HUES64 (cell line): ENCODE results near the gene TNFRSF1A.
"Not testable (repeated sequence)": the region's sequence is repeated elsewhere in the genome, so short reads cannot be mapped to it uniquely, and the experiment has no call there.

ENCODE experiments used
- H3K27ac ChIP-seq: 2 replicates; pipeline ENCODE4 v1.7.0; 2013; ENCODE audit warnings: low read depth, low read length, inconsistent platforms
- H3K27me3 ChIP-seq: 2 replicates; pipeline ENCODE4 v1.6.1; 2013; ENCODE audit warnings: mild to moderate bottlenecking, low read length; ENCODE audit not compliant: insufficient read depth
- H3K36me3 ChIP-seq: 2 replicates; pipeline ENCODE4 v1.6.1; 2013; ENCODE audit warnings: mild to moderate bottlenecking, low read length; ENCODE audit not compliant: insufficient read depth
- H3K4me1 ChIP-seq: 2 replicates; pipeline ENCODE4 v1.6.1; 2013; ENCODE audit warnings: mild to moderate bottlenecking, low read length, moderate library complexity; ENCODE audit not compliant: insufficient read depth
- H3K4me3 ChIP-seq: 2 replicates; pipeline ENCODE4 v1.5.1; 2013; ENCODE audit warnings: mild to moderate bottlenecking, low read length, moderate library complexity
- H3K9ac ChIP-seq: 2 replicates; pipeline ENCODE4 v1.6.1; 2013; ENCODE audit warnings: mild to moderate bottlenecking, low read depth, low read length
- H3K9me3 ChIP-seq: 2 replicates; pipeline ENCODE4 v1.6.1; 2013; ENCODE audit warnings: low read depth, low read length; ENCODE audit not compliant: insufficient read depth
- WGBS: fragments of 150-250, 120-280 bp; methylation state at CpG from one replicate; pipeline ENCODE4 v1.1.7; 2013; ENCODE audit warnings: missing lambda C conversion rate; 5-methylcytosine and 5-hydroxymethylcytosine counted together

Gene TNFRSF1A

DNA sequence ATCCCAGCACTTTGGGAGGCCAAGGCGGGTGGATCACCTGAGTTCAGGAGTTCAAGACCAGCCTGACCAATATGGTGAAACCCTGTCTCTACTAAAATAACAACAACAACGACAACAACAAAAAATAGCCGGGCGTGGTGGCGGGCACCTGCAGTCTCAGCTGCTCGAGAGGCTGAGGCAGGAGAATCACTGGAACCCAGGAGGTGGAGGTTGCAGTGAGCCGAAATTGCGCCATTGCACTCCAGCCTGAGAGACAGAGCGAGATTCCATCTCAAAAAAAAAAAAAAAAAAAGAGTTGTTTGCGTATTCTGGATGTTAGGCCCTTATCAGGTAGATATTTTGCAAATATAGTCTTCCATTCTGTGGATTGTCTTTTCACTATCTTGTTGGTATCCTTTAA is 52.8 kb downstream of the TNFRSF1A start:
- not testable (repeated sequence) for H3K4me1 ChIP-seq, H3K9me3 ChIP-seq, H3K36me3 ChIP-seq, H3K4me3 ChIP-seq, H3K27me3 ChIP-seq, H3K27ac ChIP-seq, H3K9ac ChIP-seq
- WGBS, result 93% methylated on average over 10 of the region's 10 CpGs

- Histone ChIP-seq H3K36me3 (no peaks in the 10 kb centered on the region), H3K9ac (no peak overlapping the region), H3K9me3 (no peaks in the 10 kb centered on the region), H3K4me3 (no peak overlapping the region), H3K27ac (no peak overlapping the region), H3K4me1 (no peaks in the 10 kb centered on the region), H3K27me3 (no peaks in the 10 kb centered on the region)
- WGBS, result 97% methylated on average over 5 of the region's 5 CpGs
Measured at GRCh38 chr12:6288235-6288634, 53.6 kb downstream of the TNFRSF1A start.

- Histone ChIP-seq H3K27ac (no peak overlapping the region), H3K36me3 (no peaks in the 10 kb centered on the region), H3K4me3 (no peak overlapping the region), H3K9ac (no peak overlapping the region), H3K27me3 (no peaks in the 10 kb centered on the region), H3K9me3 (no peaks in the 10 kb centered on the region), H3K4me1 (no peaks in the 10 kb centered on the region)
- WGBS, result 38% methylated on average over 1 of the region's 1 CpG
Measured at GRCh38 chr12:6285532-6286306, 56.2 kb downstream of the TNFRSF1A start.

DNA sequence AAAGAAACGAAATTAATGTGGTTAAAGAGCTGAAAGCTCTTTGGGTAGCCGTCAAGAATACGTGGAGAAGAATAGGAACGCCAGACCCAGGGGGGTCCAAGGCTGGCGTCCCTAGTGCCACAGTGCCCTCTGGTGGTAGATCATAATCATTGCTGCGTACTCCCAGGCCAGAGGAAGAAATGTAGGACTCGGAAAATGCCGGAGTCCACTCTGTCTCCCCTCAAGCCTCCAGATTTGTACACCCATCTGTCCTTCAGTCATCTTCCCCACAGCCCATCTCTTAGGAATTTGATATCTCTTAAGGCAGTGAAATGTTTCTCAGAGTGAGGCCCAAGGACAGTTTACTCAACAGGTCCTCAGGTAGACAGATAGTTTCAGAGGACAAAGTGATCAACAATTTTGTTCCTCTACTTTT is 56.8 kb downstream of the TNFRSF1A start:
- H3K9me3 ChIP-seq, result no peaks in the 10 kb centered on the region
- H3K4me1 ChIP-seq, result peaks cover 5% of the 10 kb centered on the region
- H3K27ac ChIP-seq, result no peak overlapping the region
- no peak overlapping the region for H3K4me3 ChIP-seq
- H3K9ac ChIP-seq, result no peak overlapping the region
- H3K36me3 ChIP-seq, result no peaks in the 10 kb centered on the region
- WGBS, result 14% methylated on average over 8 of the region's 8 CpGs
- no peaks in the 10 kb centered on the region for H3K27me3 ChIP-seq

GRCh38 chr12:6284273-6284672 is 57.6 kb downstream of the TNFRSF1A start:
- Histone ChIP-seq H3K4me3 (no peak overlapping the region), H3K9ac (no peak overlapping the region), H3K27me3 (no peaks in the 10 kb centered on the region), H3K9me3 (no peaks in the 10 kb centered on the region), H3K27ac (no peak overlapping the region), H3K36me3 (no peaks in the 10 kb centered on the region), H3K4me1 (peaks cover 12% of the 10 kb centered on the region)
- 89% methylated on average over 12 of the region's 12 CpGs for WGBS

DNA sequence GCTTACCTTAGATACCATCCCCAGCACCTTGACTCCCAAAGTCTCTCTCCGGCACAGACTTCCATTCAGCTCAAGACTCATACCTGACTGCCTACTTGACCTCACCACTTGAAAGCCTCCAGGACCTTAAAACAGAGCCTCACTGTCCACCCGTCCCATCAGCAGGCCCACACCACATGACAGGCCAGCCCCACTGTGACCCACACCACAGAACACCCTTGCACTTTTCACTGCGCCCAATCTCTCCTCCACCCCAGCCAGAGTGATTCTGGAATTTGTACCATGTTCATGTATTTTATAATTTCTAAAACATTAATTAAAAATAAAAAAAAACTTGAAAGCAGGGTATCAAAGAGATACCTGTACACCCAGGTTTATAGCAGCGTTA is 59.4 kb downstream of the TNFRSF1A start:
- Histone ChIP-seq H3K36me3 (no peaks in the 10 kb centered on the region), H3K9ac (no peak overlapping the region), H3K9me3 (no peaks in the 10 kb centered on the region), H3K27me3 (no peaks in the 10 kb centered on the region; the same call in 1 of the 2 replicates), H3K4me1 (peaks cover 25% of the 10 kb centered on the region), H3K27ac (no peak overlapping the region), H3K4me3 (no peak overlapping the region)
- WGBS, result 90% methylated on average over 4 of the region's 4 CpGs

GRCh38 chr12:6281081-6281809 is 60.6 kb downstream of the TNFRSF1A start:
- Histone ChIP-seq H3K27me3 (no peaks in the 10 kb centered on the region; the same call in 1 of the 2 replicates), H3K4me3 (no peak overlapping the region), H3K36me3 (no peaks in the 10 kb centered on the region), H3K27ac (no peak overlapping the region), H3K4me1 (peaks cover 29% of the 10 kb centered on the region), H3K9me3 (no peaks in the 10 kb centered on the region), H3K9ac (no peak overlapping the region)
- WGBS, result 95% methylated on average over 13 of the region's 13 CpGs

GRCh38 chr12:6280672-6281071 is 61.2 kb downstream of the TNFRSF1A start:
- no peak overlapping the region for H3K9ac ChIP-seq
- H3K36me3 ChIP-seq, result no peaks in the 10 kb centered on the region
- H3K4me1 ChIP-seq, result peaks cover 29% of the 10 kb centered on the region
- H3K9me3 ChIP-seq, result no peaks in the 10 kb centered on the region
- WGBS, result 79% methylated on average over 11 of the region's 11 CpGs
- H3K27ac ChIP-seq, result no peak overlapping the region
- no peak overlapping the region for H3K4me3 ChIP-seq
- no peaks in the 10 kb centered on the region; the same call in 1 of the 2 replicates for H3K27me3 ChIP-seq

DNA sequence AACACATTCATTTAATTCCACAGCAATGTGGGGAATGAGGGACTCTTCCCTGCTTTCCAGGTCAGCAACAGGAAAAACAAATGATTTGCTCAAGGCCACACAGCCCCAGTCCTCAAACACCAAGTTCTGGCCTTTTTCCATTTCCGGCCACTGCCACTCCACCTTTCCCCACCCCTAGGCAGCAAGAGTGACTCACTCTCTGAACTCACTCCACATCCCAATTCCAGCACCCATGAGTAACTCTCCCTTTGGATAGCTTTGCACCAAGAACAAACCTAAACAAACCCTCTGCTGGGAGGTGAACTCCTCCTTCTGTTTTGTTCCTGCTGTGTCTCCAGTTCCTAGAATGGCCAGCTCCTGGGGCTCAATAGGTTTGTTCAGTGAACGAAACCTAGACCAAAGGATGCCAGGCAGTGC is 61.8 kb downstream of the TNFRSF1A start:
- no peak overlapping the region for H3K4me3 ChIP-seq
- H3K36me3 ChIP-seq, result no peaks in the 10 kb centered on the region
- no peak overlapping the region; the same call in 1 of the 2 replicates for H3K27ac ChIP-seq
- no peaks in the 10 kb centered on the region; the same call in 1 of the 2 replicates for H3K27me3 ChIP-seq
- peaks cover 29% of the 10 kb centered on the region for H3K4me1 ChIP-seq
- H3K9me3 ChIP-seq, result no peaks in the 10 kb centered on the region
- H3K9ac ChIP-seq, result no peak overlapping the region
- 67% methylated on average over 2 of the region's 2 CpGs for WGBS

DNA sequence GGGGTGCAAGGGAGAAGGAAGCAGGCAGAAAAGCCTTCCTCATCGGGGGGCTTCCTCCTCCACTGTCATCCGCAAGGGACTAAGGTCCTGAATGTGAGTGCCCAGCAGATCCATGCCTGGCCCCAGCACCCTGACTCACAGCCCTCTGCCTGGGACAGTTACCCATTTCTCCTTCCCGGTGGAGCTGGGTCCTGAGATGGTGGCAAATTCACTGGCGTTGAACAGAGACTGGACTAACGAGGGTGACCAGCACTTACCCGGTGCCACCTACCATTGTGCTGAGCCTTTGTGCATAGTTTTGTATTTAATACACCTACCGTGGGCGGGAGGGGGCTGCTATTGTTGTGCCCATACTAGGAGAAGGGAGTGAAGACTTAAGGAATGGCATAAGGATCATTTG is 62.2 kb downstream of the TNFRSF1A start:
- Histone ChIP-seq H3K27ac (no peak overlapping the region; the same call in 1 of the 2 replicates), H3K4me3 (no peak overlapping the region)

DNA sequence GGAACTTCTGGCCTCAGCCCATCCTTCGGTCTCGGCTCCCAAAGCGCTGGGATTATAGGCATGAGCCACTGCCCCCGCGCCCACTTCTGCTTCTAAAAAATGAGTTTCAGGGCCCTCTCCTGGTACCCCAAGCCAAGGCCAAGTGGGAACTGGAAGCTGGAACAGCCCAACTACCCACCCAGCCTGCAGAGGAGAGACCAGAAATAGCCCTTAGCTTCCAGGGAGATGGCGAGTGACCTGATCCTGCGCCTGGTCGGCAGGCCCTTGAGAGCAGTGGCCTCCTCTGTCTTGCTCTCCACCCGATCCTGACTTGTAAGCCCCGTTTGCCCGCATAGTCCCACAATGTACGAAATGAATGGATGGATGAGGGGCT is 62.6 kb downstream of the TNFRSF1A start:
- Histone ChIP-seq H3K27me3 (no peaks in the 10 kb centered on the region; the same call in 1 of the 2 replicates), H3K4me1 (peaks cover 32% of the 10 kb centered on the region), H3K9ac (no peak overlapping the region), H3K9me3 (no peaks in the 10 kb centered on the region), H3K4me3 (no peak overlapping the region), H3K36me3 (no peaks in the 10 kb centered on the region), H3K27ac (no peak overlapping the region)
- WGBS, result 89% methylated on average over 12 of the region's 12 CpGs

More for the DNA sequence above, 62.2 kb downstream of the TNFRSF1A start:
- Histone ChIP-seq H3K36me3 (no peaks in the 10 kb centered on the region), H3K9me3 (no peaks in the 10 kb centered on the region), H3K9ac (no peak overlapping the region), H3K27me3 (no peaks in the 10 kb centered on the region; the same call in 1 of the 2 replicates), H3K4me1 (peaks cover 29% of the 10 kb centered on the region)
- WGBS, result 72% methylated on average over 8 of the region's 8 CpGs
